H1 (cell line): Measurements from ENCODE around the gene ITGA5. TPM values are rescaled to one million over a fixed set of nuclear protein-coding genes. Genes with fewer than 3 reads are reported as not detected.

Experiments
- RBBP5 ChIP-seq: IDR thresholded peaks from 2 replicates; pipeline ENCODE4 v1.7.1; 2012; ENCODE audit warnings: low read depth, mild to moderate bottlenecking, inconsistent platforms, low read length, moderate library complexity, borderline replicate concordance
- RNF2 ChIP-seq: fragments of 200-900, 300-1000 bp; sonication (generic); IDR thresholded peaks from 2 replicates; pipeline ENCODE4 v1.7.1; 2016; ENCODE audit warnings: borderline replicate concordance, low read depth, mild to moderate bottlenecking, antibody characterized with exemption, low read length; ENCODE audit not compliant: poor library complexity, severe bottlenecking; ENCODE audit errors: missing control alignments
- TCF12 ChIP-seq: IDR thresholded peaks from 2 replicates; pipeline ENCODE4 v1.6.1; 2011; ENCODE audit warnings: low read depth, mild to moderate bottlenecking, low read length
- ZNF274 ChIP-seq: IDR thresholded peaks from 2 replicates; pipeline ENCODE4 v1.7.0; 2012; ENCODE audit warnings: low read length, borderline replicate concordance; ENCODE audit errors: extremely low read depth
- polyA plus RNA-seq, 7 experiments: library from polyadenylated mRNA; depleted of rRNA in 3 of 7; stranded (reverse) in 5 of 7; unstranded in 2 of 7; fragments of >200 nt in 5 of 7; fragments of 200-250 nt in 2 of 7; gene quantifications; 1 replicate in 5 of 7; 2 replicates in 1 of 7; 4 replicates in 1 of 7; pipeline versions ENCODE4 v1.2.1 to v1.2.3, GENCODE V29; 2011 to 2013; ENCODE audit warnings: missing spikeins in 2 of 7, mixed read lengths in 2 of 7
- total RNA-seq: library from RNA; stranded (reverse); fragmentation: NEBNext Ultra II Directional; extraction: Animal tissue kit (Norgen Biotek cat#: 25700); gene quantifications from 2 replicates; pipeline ENCODE4 v1.2.1, GENCODE V29; 2021

The ITGA5 gene
- total and polyA plus RNA-seq, 2 of the 8 experiments (the other 6 are each of a cell fraction or from before 2014, with no cell fraction given) = 11.6 to 19.4 TPM

DNA sequence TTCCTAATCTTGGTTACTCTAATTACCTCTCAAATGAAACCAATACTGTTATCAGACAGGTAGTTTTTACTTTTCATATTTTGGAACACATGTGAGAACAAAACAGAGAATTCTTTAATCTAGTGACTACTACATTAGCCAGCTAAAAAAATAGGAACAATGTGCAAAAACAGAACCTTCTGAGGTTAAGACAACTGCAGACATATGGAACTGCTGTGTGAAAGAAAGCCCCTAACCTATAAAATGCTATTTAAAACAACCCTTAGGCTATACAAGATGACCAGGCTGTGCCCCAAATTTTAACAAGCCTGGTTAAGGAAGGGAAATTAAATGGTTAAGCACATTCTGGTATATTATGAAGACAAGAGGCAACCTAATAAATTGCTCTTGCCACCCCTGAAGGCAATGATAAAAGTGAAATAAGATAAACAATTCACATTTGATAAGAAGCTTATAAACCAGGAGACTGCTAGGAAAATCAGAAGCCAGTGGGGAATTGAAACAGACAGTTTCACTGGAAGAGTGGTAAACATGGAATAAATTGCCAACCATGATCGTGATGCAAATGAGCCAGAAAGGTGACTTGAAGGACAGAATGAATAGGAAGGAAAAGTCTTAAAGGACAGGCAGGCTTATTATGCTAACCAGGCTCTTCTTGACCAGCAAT lies 46.9 kb upstream of the ITGA5 start (continued):
- TF ChIP-seq RNF2 = no peak
- no peak for TF ChIP-seq ZNF274
- no peak for TF ChIP-seq RBBP5
- no peak for TF ChIP-seq TCF12
